WTC11 (cell line): Measurements from ENCODE around the gene B3GNT7. TPM values are rescaled to one million over a fixed set of nuclear protein-coding genes. Genes with fewer than 3 reads are reported as not detected.
A peak's percentile ranks its signal among the peaks of the same experiment; 100 is the strongest.
"Not testable (repeated sequence)": the region's sequence is repeated elsewhere in the genome, so short reads cannot be mapped to it uniquely, and the experiment has no call there.

ENCODE experiments used
- ATAC-seq: fragments of 200-7000 bp; cut with Tn5 transposase; 2 replicates; pipeline ENCODE4 v1.10.0; 2021; ENCODE audit warnings: mild to moderate bottlenecking, moderate library complexity
- CTCF ChIA-PET: fragments of 300-600 bp; sonication (Branson Sonifier 250); formaldehyde crosslinking; loops from one replicate; lab custom pipeline; 2021; ENCODE audit warnings: antibody characterized with exemption; lab: Charles Lee
- POLR2A ChIA-PET: fragments of 350-600 bp; sonication (Branson Sonifier 250); formaldehyde crosslinking; loops from one replicate; lab custom pipeline; 2021; ENCODE audit warnings: antibody characterized with exemption; lab: Charles Lee
- DNase-seq: peaks from one replicate; pipeline ENCODE4 v3.0.0; 2021; ENCODE audit warnings: low spot score
- H3K27ac Mint-ChIP-seq: 2 replicates; pipeline ENCODE4 v1.8.0; 2021; ENCODE audit warnings: mixed read lengths
- H3K27me3 Mint-ChIP-seq: 2 replicates; pipeline ENCODE4 v1.8.0; 2021; ENCODE audit warnings: low read depth, mild to moderate bottlenecking, moderate library complexity, mixed read lengths
- H3K36me3 Mint-ChIP-seq: 2 replicates; pipeline ENCODE4 v1.8.0; 2021; ENCODE audit warnings: mixed read lengths
- H3K4me1 Mint-ChIP-seq: 2 replicates; pipeline ENCODE4 v1.8.0; 2022; ENCODE audit warnings: mixed read lengths
- H3K4me3 Mint-ChIP-seq: 2 replicates; pipeline ENCODE4 v1.8.0; 2021; ENCODE audit warnings: mild to moderate bottlenecking, moderate library complexity, mixed read lengths
- H3K9me3 Mint-ChIP-seq: 2 replicates; pipeline ENCODE4 v1.8.0; 2021; ENCODE audit warnings: mixed read lengths
- MYBL2 ChIP-seq: sonication (generic); formaldehyde crosslinking; IDR thresholded peaks from 2 replicates; pipeline ENCODE4 v1.8.1; 2023; ENCODE audit warnings: mild to moderate bottlenecking, moderate library complexity, missing genetic modification reagents
- PRRX2 ChIP-seq: fragments of 250-450 bp; sonication (Bioruptor Pico); IDR thresholded peaks from 2 replicates; pipeline ENCODE4 v1.8.0; 2021; ENCODE audit warnings: mild to moderate bottlenecking
- SP1 ChIP-seq: sonication (generic); formaldehyde crosslinking; conservative IDR thresholded peaks from 2 replicates; pipeline ENCODE4 v1.8.1; 2022; ENCODE audit warnings: missing genetic modification reagents
- TEAD1 ChIP-seq: sonication (generic); formaldehyde crosslinking; IDR thresholded peaks from 2 replicates; pipeline ENCODE4 v1.8.0; 2022; ENCODE audit warnings: mild to moderate bottlenecking, missing genetic modification reagents
- ZNF232 ChIP-seq: sonication (generic); formaldehyde crosslinking; IDR thresholded peaks from 2 replicates; pipeline ENCODE4 v1.8.0; 2022; ENCODE audit warnings: mild to moderate bottlenecking, missing genetic modification reagents
- ZNF263 ChIP-seq: sonication (generic); formaldehyde crosslinking; IDR thresholded peaks from 2 replicates; pipeline ENCODE4 v1.8.1; 2022; ENCODE audit warnings: low read depth, mild to moderate bottlenecking, moderate library complexity, missing genetic modification reagents
- ZNF423 ChIP-seq: fragments of 250-450 bp; sonication (Bioruptor Pico); IDR thresholded peaks from 2 replicates; pipeline ENCODE4 v2.1.2; 2022; ENCODE audit warnings: mild to moderate bottlenecking, moderate library complexity
- total RNA-seq: library from RNA; stranded (reverse); gene quantifications from 3 replicates; pipeline ENCODE4 v1.2.3, GENCODE V29; 2021
- TF ChIP-seq, protein P1 (sequence below): fragments of 250-450 bp; sonication (Bioruptor Pico); conservative IDR thresholded peaks from 2 replicates; pipeline ENCODE4 v1.9.0; 2021; ENCODE audit warnings: mild to moderate bottlenecking
- TF ChIP-seq, protein P2 (sequence below): sonication (generic); formaldehyde crosslinking; IDR thresholded peaks from 2 replicates; pipeline ENCODE4 v1.8.1; 2022; ENCODE audit warnings: low read depth, mild to moderate bottlenecking, moderate library complexity, missing genetic modification reagents, borderline replicate concordance
- TF ChIP-seq, protein P3 (sequence below): sonication (generic); formaldehyde crosslinking; IDR thresholded peaks from 2 replicates; pipeline ENCODE4 v1.8.0; 2022; ENCODE audit warnings: mild to moderate bottlenecking, missing genetic modification reagents
- TF ChIP-seq, protein P4 (sequence below): sonication (generic); formaldehyde crosslinking; IDR thresholded peaks from 2 replicates; pipeline ENCODE4 v1.8.0; 2022; ENCODE audit warnings: mild to moderate bottlenecking, missing genetic modification reagents

The B3GNT7 gene
- total RNA-seq, 1 experiment from 2014 or later = 151 TPM

DNA sequence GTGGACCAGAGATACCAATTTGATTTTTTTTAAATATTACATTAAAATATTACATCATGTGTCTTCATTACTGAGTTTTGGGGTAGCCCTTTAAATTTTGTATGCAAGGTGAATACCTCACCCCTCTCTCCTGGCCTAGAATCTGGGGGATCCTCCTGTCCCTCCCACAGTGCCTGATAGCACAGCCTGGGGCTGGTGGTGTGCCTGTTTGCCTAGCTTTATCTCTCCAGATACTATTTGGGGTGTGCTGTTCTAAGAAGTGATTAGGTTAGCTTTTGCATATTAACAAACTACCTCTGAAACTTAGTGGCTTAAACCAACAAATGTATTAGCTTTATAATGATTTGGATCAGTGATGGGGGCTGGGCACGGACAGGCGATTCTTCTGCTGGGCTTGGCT is 20.7 kb upstream of the B3GNT7 start (continued):
- no peak for TF ChIP-seq PRRX2
- no peak for TF ChIP-seq ZNF423 (CRISPR knock-in tag)
- TF ChIP-seq, protein P1, sequence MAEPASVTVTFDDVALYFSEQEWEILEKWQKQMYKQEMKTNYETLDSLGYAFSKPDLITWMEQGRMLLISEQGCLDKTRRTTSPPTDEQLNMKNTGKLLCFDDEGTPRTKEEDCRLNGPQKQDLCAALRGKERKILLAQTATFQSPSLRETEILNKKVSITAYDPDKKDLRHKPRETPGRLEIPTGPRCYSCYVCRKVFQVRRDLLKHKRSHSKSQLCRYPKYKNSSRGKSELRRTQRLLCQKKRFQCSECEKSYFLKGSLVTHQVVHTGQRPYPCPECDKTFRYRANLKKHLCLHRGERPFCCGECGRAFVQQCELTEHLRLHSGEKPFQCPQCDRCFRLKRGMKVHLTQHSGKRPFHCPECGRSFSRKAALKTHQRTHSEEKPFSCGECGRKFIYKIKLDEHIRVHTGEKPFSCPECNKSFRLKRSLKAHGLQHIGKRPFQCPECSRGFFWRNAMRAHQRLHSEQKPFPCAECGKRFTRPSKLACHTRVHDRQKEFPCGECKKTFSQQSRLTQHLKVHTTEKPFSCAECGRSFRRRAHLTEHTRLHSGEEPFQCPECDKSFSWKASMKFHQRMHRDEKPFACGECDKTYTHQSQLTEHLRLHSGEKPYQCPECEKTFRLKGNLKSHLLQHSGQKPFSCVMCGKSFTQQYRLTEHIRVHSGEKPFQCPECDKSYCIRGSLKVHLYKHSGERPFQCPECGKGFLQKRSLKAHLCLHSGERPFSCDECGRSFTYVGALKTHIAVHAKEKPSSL (CRISPR knock-in tag) = no peak
- no peak for TF ChIP-seq MYBL2 (CRISPR knock-in tag)
- TF ChIP-seq, all 79 proteins: peak for 0

DNA sequence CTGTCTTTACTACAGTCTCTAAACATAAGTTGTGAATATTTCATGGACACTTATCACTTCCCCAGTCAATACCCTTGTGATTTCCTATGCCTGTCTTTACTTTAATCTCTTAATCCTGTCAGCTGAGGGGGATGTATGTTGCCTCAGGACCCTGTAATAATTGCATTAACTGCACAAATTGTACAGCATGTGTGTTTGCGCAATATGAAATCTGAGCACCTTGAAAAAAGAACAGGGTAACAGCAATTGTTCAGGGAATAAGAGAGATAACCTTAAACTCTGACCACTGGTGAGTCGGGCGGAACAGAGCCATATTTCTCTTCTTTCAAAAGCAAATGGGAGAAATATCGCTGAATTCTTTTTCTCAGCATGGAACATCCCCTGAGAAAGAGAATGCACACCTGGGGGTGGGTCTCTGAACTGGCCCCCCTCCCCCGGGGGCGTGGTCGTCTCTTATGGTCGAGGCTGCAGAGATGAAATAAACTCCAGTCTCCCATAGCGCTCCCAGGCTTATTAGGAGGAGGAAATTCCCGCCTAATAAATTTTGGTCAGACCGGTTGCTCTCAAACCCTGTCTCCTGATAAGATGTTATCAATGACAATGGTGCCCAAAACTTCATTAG is 19.4 kb upstream of the B3GNT7 start:
- H3K4me1 Mint-ChIP-seq = peaks cover 73% of the 10 kb centered on the region
- DNase-seq = peak; percentile 77
- CTCF ChIA-PET = interaction anchor here (1.0 to 2.3 kb wide), 3 partner anchors 18 to 53 kb away, joined by 3 to 16 read pairs (median 5); partner anchors contain the start of gene B3GNT7
- ATAC-seq, H3K9me3 Mint-ChIP-seq, POLR2A ChIA-PET, H3K36me3 Mint-ChIP-seq, H3K27me3 Mint-ChIP-seq: not testable (repeated sequence)
- H3K4me3 Mint-ChIP-seq = peak overlapping the region; percentile 5; the same call in 1 of the 2 replicates
- TF ChIP-seq SP1 (CRISPR knock-in tag) = peak; percentile 40; the same call in 1 of the 2 replicates
- peak overlapping the region; percentile 97 for H3K27ac Mint-ChIP-seq

DNA sequence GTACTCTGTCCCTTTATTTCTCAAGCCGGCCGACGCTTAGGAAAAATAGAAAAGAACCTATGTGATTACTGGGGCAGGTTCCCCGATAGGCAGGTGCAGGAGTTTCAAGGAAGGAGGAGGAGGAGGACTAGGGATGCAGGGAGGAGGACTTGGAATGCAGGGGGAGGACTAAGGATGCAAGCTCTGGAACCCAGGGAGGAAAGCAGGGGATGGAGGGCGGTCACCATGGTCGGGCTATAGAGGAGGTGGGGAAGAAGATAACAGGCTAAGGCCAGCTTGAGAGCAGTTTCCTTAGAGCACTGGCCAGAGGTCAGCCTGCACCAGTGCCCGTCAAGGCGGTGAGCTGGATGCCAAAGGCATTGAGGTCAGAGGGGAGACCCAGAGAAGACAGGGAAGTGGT is 18.7 kb upstream of the B3GNT7 start:
- peak; percentile 38 for DNase-seq
- ATAC-seq = peak; percentile 46
- Mint-ChIP-seq H3K4me3 (peak overlapping the region; percentile 4), H3K36me3 (peaks cover 3% of the 10 kb centered on the region; the same call in 1 of the 2 replicates), H3K9me3 (no peaks in the 10 kb centered on the region), H3K27me3 (no peaks in the 10 kb centered on the region; the same call in 1 of the 2 replicates), H3K27ac (peak overlapping the region; percentile 97), H3K4me1 (peaks cover 66% of the 10 kb centered on the region)
- ChIA-PET POLR2A (interaction anchor here (0.6 to 1.0 kb wide), 5 partner anchors 15 to 92 kb away, joined by 3 read pairs; no protein-coding TSS in a partner anchor), CTCF (interaction anchor here (0.7 to 2.3 kb wide), 10 partner anchors 11 to 71 kb away, joined by 3 to 16 read pairs (median 4); partner anchors contain the start of gene B3GNT7)
- TF ChIP-seq TEAD1 (CRISPR knock-in tag) = peak; percentile 72; the same call in 1 of the 2 replicates
- TF ChIP-seq, protein P2, sequence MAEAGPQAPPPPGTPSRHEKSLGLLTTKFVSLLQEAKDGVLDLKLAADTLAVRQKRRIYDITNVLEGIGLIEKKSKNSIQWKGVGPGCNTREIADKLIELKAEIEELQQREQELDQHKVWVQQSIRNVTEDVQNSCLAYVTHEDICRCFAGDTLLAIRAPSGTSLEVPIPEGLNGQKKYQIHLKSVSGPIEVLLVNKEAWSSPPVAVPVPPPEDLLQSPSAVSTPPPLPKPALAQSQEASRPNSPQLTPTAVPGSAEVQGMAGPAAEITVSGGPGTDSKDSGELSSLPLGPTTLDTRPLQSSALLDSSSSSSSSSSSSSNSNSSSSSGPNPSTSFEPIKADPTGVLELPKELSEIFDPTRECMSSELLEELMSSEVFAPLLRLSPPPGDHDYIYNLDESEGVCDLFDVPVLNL (CRISPR knock-in tag) = no peak
- TF ChIP-seq, protein P3, sequence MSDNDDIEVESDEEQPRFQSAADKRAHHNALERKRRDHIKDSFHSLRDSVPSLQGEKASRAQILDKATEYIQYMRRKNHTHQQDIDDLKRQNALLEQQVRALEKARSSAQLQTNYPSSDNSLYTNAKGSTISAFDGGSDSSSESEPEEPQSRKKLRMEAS (CRISPR knock-in tag) = peak; percentile 32; the same call in 1 of the 2 replicates
- peak; percentile 99 for TF ChIP-seq ZNF263 (CRISPR knock-in tag)

DNA sequence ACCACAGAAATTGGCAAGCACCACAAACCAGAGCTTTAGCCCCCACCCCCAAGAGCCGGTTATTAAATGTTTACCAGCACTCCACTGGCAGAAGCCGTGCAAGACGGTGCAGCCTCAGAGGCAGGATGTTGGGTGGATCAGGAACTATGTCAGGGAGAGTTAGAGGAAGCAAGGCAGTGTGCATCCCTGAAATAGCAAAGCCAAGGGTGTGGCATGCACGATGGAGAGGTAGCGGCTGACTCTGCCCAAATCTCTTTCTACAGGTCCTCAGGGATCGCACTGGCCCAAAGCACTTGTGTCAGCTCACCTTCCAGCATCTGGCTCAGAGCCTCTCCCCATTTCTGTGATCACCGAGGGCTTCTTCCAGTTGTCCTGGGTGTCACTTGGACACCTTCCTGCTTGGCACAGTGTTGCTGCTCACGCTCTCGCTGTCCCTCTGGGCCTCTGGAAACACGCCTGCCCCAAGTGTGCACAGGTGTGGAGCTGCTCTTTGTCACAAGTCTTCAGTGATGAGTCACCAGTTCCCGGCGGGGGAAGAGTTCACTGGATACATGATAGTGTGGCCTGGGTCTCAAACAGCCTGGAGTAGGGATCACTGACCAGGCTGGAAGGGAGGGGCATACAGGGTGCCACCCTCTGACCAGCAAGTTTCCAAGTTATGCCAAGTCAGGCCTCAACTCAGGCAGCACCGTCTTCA is 17.3 kb upstream of the B3GNT7 start:
- no peak for ATAC-seq
- Mint-ChIP-seq H3K9me3 (no peaks in the 10 kb centered on the region), H3K36me3 (peaks cover 3% of the 10 kb centered on the region; the same call in 1 of the 2 replicates), H3K4me1 (peaks cover 54% of the 10 kb centered on the region), H3K27ac (peak overlapping the region; percentile 82), H3K27me3 (no peaks in the 10 kb centered on the region; the same call in 1 of the 2 replicates), H3K4me3 (no peak overlapping the region)
- ChIA-PET CTCF (interaction anchor here (1.1 to 2.3 kb wide), 6 partner anchors 10 to 34 kb away, joined by 3 to 16 read pairs (median 4); partner anchors contain the start of gene B3GNT7), POLR2A (interaction anchor here (1.0 kb wide), 1 partner anchor 33 kb away, joined by 3 read pairs; no protein-coding TSS in a partner anchor)
- TF ChIP-seq SP1 (CRISPR knock-in tag) = no peak
- TF ChIP-seq ZNF232 (CRISPR knock-in tag) = 0 out of 2 replicates have a peak, but pooled peaks have one; percentile 21
- TF ChIP-seq, protein P4, sequence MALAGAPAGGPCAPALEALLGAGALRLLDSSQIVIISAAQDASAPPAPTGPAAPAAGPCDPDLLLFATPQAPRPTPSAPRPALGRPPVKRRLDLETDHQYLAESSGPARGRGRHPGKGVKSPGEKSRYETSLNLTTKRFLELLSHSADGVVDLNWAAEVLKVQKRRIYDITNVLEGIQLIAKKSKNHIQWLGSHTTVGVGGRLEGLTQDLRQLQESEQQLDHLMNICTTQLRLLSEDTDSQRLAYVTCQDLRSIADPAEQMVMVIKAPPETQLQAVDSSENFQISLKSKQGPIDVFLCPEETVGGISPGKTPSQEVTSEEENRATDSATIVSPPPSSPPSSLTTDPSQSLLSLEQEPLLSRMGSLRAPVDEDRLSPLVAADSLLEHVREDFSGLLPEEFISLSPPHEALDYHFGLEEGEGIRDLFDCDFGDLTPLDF (CRISPR knock-in tag) = no peak
- no peak for DNase-seq
